ENCODE measurements around the gene TRPM3.

Gene TRPM3

GRCh38 chr9:70514273-70514672 lies 607.1 kb downstream of the TRPM3 start:
- Histone ChIP-seq H3K9me3 (ENCODE audit: control insufficient read depth, insufficient read depth, low read depth, low read length) (no peaks in the 10 kb centered on the region), H3K4me1 (ENCODE audit: control insufficient read depth, insufficient read depth, low read length) (no peaks in the 10 kb centered on the region), H3K27ac (ENCODE audit: extremely low read depth, low read depth, low read length) (no peak overlapping the region), H3K4me3 (ENCODE audit: low read depth, low read length) (no peak overlapping the region), H3K36me3 (ENCODE audit: control insufficient read depth in 2 of 2, insufficient read depth in 1 of 2, low read length in 2 of 2) (no peaks in the 10 kb centered on the region)
- ChIA-PET CTCF (interaction anchor here (0.6 to 2.4 kb wide), 6 partner anchors 9 to 88 kb away, joined by 3 to 9 read pairs (median 4); no protein-coding TSS in a partner anchor), POLR2A (interaction anchor here (1.2 kb wide), 1 partner anchor 86 kb away, joined by 3 read pairs; no protein-coding TSS in a partner anchor)
- no peak for TF ChIP-seq ZNF624 (tag by site-specific recombination; IDR thresholded peaks at IDR 0.05)
- peak; percentile 71 for TF ChIP-seq ZBTB11 (tag by site-specific recombination; conservative IDR thresholded peaks at IDR 0.05; ENCODE audit: low read depth)

GRCh38 chr9:70511858-70512257 lies 609.6 kb downstream of the TRPM3 start:
- ChIA-PET CTCF (interaction anchor here (0.6 to 4.2 kb wide), 8 partner anchors 8 to 160 kb away, joined by 3 to 44 read pairs (median 3); no protein-coding TSS in a partner anchor), POLR2A (interaction anchor here (0.7 kb wide), 1 partner anchor 23 kb away, joined by 9 read pairs; no protein-coding TSS in a partner anchor)
- no peak overlapping the region for H3K4me3 ChIP-seq (ENCODE audit: low read depth, low read length)
- no peaks in the 10 kb centered on the region for H3K9me3 ChIP-seq (ENCODE audit: control insufficient read depth, insufficient read depth, low read depth, low read length)
- no peaks in the 10 kb centered on the region for H3K4me1 ChIP-seq (ENCODE audit: control insufficient read depth, insufficient read depth, low read length)
- H3K36me3 ChIP-seq (ENCODE audit: control insufficient read depth in 2 of 2, insufficient read depth in 1 of 2, low read length in 2 of 2), result no peaks in the 10 kb centered on the region
- TF ChIP-seq ZSCAN4 (tag by site-specific recombination; IDR thresholded peaks at IDR 0.05) (no peak), MZF1 (tag by site-specific recombination; IDR thresholded peaks at IDR 0.05; ENCODE audit: borderline replicate concordance) (no peak), ZNF10 (tag by site-specific recombination; IDR thresholded peaks at IDR 0.05) (no peak), ZNF391 (tag by site-specific recombination; IDR thresholded peaks at IDR 0.05; ENCODE audit: borderline replicate concordance, low read depth) (no peak), YY1 (tag by site-specific recombination; IDR thresholded peaks at IDR 0.05) (no peak), ZNF561 (tag by site-specific recombination; IDR thresholded peaks at IDR 0.05; ENCODE audit: borderline replicate concordance) (no peak), ZNF169 (tag by site-specific recombination; IDR thresholded peaks at IDR 0.05) (no peak), ZNF645 (tag by site-specific recombination; IDR thresholded peaks at IDR 0.05) (no peak), ZNF518A (tag by site-specific recombination; conservative IDR thresholded peaks at IDR 0.05; ENCODE audit: low read depth) (no peak), ZFP37 (tag by site-specific recombination; IDR thresholded peaks at IDR 0.05) (no peak), ZNF768 (tag by site-specific recombination; IDR thresholded peaks at IDR 0.05) (no peak), ZNF843 (tag by site-specific recombination; IDR thresholded peaks at IDR 0.05) (no peak), KLF7 (tag by site-specific recombination; IDR thresholded peaks at IDR 0.05; ENCODE audit: borderline replicate concordance) (no peak), ZNF501 (tag by site-specific recombination; IDR thresholded peaks at IDR 0.05) (no peak), ZNF398 (tag by site-specific recombination; IDR thresholded peaks at IDR 0.05) (no peak), ZNF311 (tag by site-specific recombination; IDR thresholded peaks at IDR 0.05; ENCODE audit: borderline replicate concordance) (no peak), GLIS2 (tag by site-specific recombination; IDR thresholded peaks at IDR 0.05) (no peak), ZNF530 (tag by site-specific recombination; IDR thresholded peaks at IDR 0.05; ENCODE audit: low read depth) (no peak), GFI1B (tag by site-specific recombination; IDR thresholded peaks at IDR 0.05) (no peak), EGR2 (tag by site-specific recombination; IDR thresholded peaks at IDR 0.05; ENCODE audit: low read depth) (no peak)
- H3K27ac ChIP-seq (ENCODE audit: extremely low read depth, low read depth, low read length), result no peak overlapping the region
